ENCODE results near the gene ASB3.
A peak's percentile ranks its signal among the peaks of the same experiment; 100 is the strongest.

ASB3 gene

GRCh38 chr2:53752385-53752784 lies 34.4 kb downstream of the ASB3 start:
- CTCF ChIA-PET: no interaction called here

GRCh38 chr2:53751728-53752127 lies 35.0 kb downstream of the ASB3 start:
- CTCF ChIA-PET: no interaction called here
- TF ChIP-seq, protein P1, sequence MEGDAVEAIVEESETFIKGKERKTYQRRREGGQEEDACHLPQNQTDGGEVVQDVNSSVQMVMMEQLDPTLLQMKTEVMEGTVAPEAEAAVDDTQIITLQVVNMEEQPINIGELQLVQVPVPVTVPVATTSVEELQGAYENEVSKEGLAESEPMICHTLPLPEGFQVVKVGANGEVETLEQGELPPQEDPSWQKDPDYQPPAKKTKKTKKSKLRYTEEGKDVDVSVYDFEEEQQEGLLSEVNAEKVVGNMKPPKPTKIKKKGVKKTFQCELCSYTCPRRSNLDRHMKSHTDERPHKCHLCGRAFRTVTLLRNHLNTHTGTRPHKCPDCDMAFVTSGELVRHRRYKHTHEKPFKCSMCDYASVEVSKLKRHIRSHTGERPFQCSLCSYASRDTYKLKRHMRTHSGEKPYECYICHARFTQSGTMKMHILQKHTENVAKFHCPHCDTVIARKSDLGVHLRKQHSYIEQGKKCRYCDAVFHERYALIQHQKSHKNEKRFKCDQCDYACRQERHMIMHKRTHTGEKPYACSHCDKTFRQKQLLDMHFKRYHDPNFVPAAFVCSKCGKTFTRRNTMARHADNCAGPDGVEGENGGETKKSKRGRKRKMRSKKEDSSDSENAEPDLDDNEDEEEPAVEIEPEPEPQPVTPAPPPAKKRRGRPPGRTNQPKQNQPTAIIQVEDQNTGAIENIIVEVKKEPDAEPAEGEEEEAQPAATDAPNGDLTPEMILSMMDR (IDR thresholded peaks at IDR 0.05; ENCODE audit: insufficient read depth, low read length, missing control alignments): no peak
- H3K4me3 ChIP-seq (ENCODE audit: low read depth, low read length): no peak overlapping the region
- POLR2A ChIA-PET: interaction anchor here (0.7 kb wide), 1 partner anchor 16 kb away, joined by 3 read pairs; no protein-coding TSS in a partner anchor
- no peak for DNase-seq (ENCODE audit: low read depth, low spot score)

More at GRCh38 chr2:53752385-53752784, 34.4 kb downstream of the ASB3 start:
- DNase-seq (ENCODE audit: low read depth, low spot score): no peak
- TF ChIP-seq, protein P1 (IDR thresholded peaks at IDR 0.05; ENCODE audit: insufficient read depth, low read length, missing control alignments): no peak
- H3K4me3 ChIP-seq (ENCODE audit: low read depth, low read length): no peak overlapping the region
- POLR2A ChIA-PET: no interaction called here

DNA sequence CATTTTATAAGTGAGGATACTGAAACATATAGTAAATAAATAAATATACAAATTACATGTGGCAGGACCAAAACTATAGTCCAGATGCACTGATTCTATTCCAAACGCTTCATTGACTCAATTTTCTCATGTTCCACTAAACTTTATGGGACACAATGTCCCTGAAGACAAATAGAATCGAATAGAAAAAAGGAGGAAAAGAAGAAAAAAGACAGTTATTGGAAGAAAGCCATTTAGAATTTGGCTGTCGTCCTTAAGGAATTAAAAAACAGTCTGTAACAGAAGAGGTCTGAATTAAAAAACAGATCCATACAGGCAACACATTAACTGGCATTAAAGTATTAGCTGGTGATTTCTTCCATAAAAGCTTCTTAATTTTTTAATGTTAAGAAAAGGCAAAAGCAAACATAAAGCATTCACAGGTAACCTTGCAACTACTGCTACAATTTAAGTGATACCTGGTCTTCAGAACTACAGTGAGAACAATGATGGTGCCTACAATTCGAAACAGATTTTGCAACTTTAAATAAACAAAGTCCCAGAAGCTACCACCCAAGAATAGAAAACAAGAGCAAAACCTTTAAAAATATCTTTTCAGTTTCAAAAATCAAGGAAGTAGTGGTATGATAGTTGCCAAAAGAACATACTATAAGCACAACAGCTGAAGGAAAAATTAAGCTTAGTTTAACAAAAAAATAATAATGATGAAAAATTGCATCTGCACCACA lies 36.5 kb downstream of the ASB3 start:
- no peak overlapping the region for H3K4me3 ChIP-seq (ENCODE audit: low read depth, low read length)
- CTCF ChIA-PET: no interaction called here
- TF ChIP-seq, protein P1 (IDR thresholded peaks at IDR 0.05; ENCODE audit: insufficient read depth, low read length, missing control alignments): no peak

DNA sequence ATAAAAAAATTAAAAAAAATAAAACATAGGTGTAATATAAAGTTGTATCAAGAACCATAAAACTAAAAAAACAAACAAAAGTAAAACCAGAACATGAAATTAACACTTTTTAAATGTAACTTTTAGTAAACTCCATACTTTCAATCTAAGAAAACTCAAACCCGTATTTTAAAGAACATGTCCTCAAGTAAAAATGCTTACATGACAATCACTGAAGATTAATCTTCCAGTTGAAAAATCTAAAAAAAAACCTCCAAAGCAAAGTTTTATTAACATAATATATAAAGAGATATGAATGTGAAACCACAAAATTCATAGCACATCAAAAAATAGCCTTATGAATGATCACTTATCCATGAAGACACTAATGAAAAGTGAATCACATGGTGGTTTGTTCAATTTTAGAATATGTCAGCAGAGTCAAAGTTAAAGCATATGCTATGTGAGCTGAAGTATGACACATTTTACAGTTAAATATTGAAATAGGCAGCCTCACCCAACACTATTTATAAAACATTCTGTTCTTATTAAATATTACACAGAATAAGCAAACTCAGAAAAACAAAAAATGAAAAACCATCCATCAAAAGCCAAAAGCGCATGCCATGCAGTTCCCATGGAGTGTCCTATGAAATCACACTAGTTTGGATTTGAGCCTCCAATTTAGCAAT lies 42.2 kb downstream of the ASB3 start:
- no peak for DNase-seq (ENCODE audit: low read depth, low spot score)
- POLR2A ChIA-PET: no interaction called here
- no peak overlapping the region for H3K4me3 ChIP-seq (ENCODE audit: low read depth, low read length)
- TF ChIP-seq, protein P1 (IDR thresholded peaks at IDR 0.05; ENCODE audit: insufficient read depth, low read length, missing control alignments): no peak
- CTCF ChIA-PET: interaction anchor here (1.3 kb wide), 1 partner anchor 322 kb away, joined by 7 read pairs; no protein-coding TSS in a partner anchor

More for the DNA sequence above, 36.5 kb downstream of the ASB3 start:
- POLR2A ChIA-PET: no interaction called here
- no peak for DNase-seq (ENCODE audit: low read depth, low spot score)

GRCh38 chr2:53740170-53740569 lies 46.6 kb downstream of the ASB3 start:
- POLR2A ChIA-PET: no interaction called here

More at GRCh38 chr2:53740170-53740569, 46.6 kb downstream of the ASB3 start:
- CTCF ChIA-PET: interaction anchor here (1.0 to 5.0 kb wide), 9 partner anchors 9 to 316 kb away, joined by 3 to 45 read pairs (median 3); partner anchors contain the start of gene CHAC2
- TF ChIP-seq, protein P1 (IDR thresholded peaks at IDR 0.05; ENCODE audit: insufficient read depth, low read length, missing control alignments): peak; percentile 30
- DNase-seq (ENCODE audit: low read depth, low spot score): no peak
- H3K4me3 ChIP-seq (ENCODE audit: low read depth, low read length): no peak overlapping the region

All from AG04449 (cell line).